Small intestine (tissue), 7 donors: ENCODE data around the gene SAP30BP. TPM values are rescaled to one million over a fixed set of nuclear protein-coding genes. Genes with fewer than 3 reads are reported as not detected.

Experiments used
- DNase-seq, 2 donors: peaks; one replicate each; pipeline versions ENCODE4 v3.0.0 to v3.0.0-alpha.2; 2013
- FAIRE-seq: peaks from 2 replicates; lab custom pipeline; 2012; peaks lifted over from hg19 to GRCh38; lab: Jason Lieb, UNC
- H3K27ac ChIP-seq, 3 donors: one replicate each; pipeline ENCODE4 v1.5.1; 2013; ENCODE audit warnings: low read length in 2 of 3, mild to moderate bottlenecking in 2 of 3, control low read depth in 1 of 3, inconsistent platforms in 1 of 3, low read depth in 1 of 3, moderate library complexity in 1 of 3
- H3K27me3 ChIP-seq, 3 donors: one replicate each; pipeline ENCODE4 v1.6.1; 2013; ENCODE audit warnings: low read length in 3 of 3, inconsistent platforms in 1 of 3; ENCODE audit not compliant: control insufficient read depth in 3 of 3, insufficient read depth in 3 of 3
- H3K36me3 ChIP-seq, 3 donors: one replicate each; pipeline ENCODE4 v1.6.1; 2013; ENCODE audit warnings: low read length in 3 of 3, inconsistent platforms in 1 of 3, low read depth in 1 of 3, mild to moderate bottlenecking in 1 of 3, moderate library complexity in 1 of 3; ENCODE audit not compliant: control insufficient read depth in 3 of 3, insufficient read depth in 2 of 3
- H3K4me1 ChIP-seq, 3 donors: one replicate each; pipeline ENCODE4 v1.6.1; 2013; ENCODE audit warnings: low read length in 2 of 3, inconsistent platforms in 1 of 3, low read depth in 1 of 3, mild to moderate bottlenecking in 1 of 3, moderate library complexity in 1 of 3; ENCODE audit not compliant: control insufficient read depth in 3 of 3, insufficient read depth in 2 of 3
- H3K4me3 ChIP-seq, 3 donors: one replicate each; pipeline ENCODE4 v1.5.1; 2013; ENCODE audit warnings: low read length in 3 of 3, control low read depth in 1 of 3, inconsistent platforms in 1 of 3, low read depth in 1 of 3, mild to moderate bottlenecking in 1 of 3, moderate library complexity in 1 of 3
- H3K9me3 ChIP-seq, 2 donors: one replicate each; pipeline ENCODE4 v1.6.1; 2013; ENCODE audit warnings: low read depth in 1 of 2, low read length in 1 of 2; ENCODE audit not compliant: control insufficient read depth in 2 of 2, insufficient read depth in 1 of 2
- WGBS, 3 donors: extraction: QIAGEN DNeasy Blood & Tissue Kit; methylation state at CpG; one replicate each; pipeline ENCODE4 v1.1.7; 2013; 5-methylcytosine and 5-hydroxymethylcytosine counted together
- polyA plus RNA-seq, 4 donors: library from polyadenylated mRNA; stranded (reverse) in 3 of 4; unstranded in 1 of 4; fragments of 200-250 nt in 3 of 4; fragments of 120-200 nt in 1 of 4; gene quantifications; one replicate each; pipeline versions ENCODE4 v1.2.1 to v1.2.3, GENCODE V29; 2013
- donor health status: healthy with polysubstance abuse.
- donor health status: control.
- donor health status: control.
- donor health status: Bipolar disorder and iron deficiency.
- donor health status: healthy.

Gene SAP30BP
- polyA plus RNA-seq, 4 donors: 52.6 to 92.7 (median 75.0) TPM

DNA sequence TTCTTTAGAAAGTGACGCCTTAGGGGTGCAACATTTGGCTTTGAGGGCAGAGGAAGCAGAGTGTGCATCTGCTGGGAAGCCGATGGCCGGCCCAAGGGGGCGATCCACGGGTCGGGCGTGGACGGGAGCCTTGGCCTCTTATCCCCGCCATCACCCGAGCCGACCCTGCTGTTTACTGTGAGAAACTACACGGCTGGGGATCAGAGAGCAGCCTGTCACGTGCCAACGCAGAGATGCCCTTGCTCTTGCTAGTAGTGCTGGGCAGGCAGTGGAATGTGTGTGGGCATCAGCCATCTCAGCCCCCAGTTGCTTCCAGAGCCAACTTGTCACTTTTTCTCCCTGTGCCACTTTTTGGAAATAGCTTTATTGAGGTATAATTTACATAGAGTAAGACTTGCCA is 27.4 kb downstream of the SAP30BP start:
- Histone ChIP-seq H3K27ac (peak overlapping the region in 1 of 3 donors; percentile 62), H3K36me3 (peaks cover 2 to 89% (median 4%) of the 10 kb centered on the region in 3 donors), H3K9me3 (peaks cover 0 to 17% of the 10 kb centered on the region in 2 donors), H3K4me3 (no peak overlapping the region), H3K4me1 (peaks cover 7 to 48% (median 9%) of the 10 kb centered on the region in 3 donors), H3K27me3 (no peaks in the 10 kb centered on the region)
- 35 to 58% (median 48%) methylated on average over 14 of the region's 14 CpGs for WGBS, 3 donors
- DNase-seq: no peak
- no peak for FAIRE-seq

DNA sequence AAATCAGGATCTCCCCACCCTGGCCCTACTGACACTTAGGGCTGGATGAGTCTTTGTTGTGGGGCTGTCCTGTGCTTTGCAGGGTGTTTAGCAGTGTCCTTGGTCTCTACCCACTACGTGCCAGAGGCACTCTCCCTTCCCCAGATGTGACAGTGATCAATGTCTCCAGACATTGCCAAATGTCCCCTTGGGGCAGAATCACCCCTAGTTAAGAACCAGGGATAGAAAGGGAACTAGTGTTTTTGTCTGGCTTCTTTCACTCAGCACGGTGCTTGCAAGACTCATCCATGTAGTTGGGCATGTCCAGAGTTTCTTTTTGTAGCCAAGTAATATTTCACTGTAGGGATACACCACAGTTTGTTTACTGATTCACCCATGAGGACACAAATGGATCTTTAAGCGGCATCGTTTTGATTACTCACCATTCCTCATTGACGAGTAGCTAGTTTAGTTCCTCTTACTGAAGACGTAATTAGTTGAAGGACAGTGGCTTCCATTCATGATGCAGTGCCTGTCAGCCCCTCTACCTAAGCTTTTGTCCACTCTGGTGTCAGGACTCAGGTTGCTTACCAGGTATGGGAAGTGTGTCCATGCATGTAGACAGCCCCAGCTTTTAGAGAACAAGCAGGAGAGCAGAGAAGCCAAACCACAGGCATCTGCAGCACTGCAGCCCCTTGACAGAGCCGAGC is 28.1 kb downstream of the SAP30BP start:
- Histone ChIP-seq H3K9me3 (peaks cover 0 to 17% of the 10 kb centered on the region in 2 donors), H3K27ac (peak overlapping the region in 2 of 3 donors; percentile 85 to 92), H3K4me3 (no peak overlapping the region), H3K36me3 (peaks cover 2 to 93% (median 4%) of the 10 kb centered on the region in 3 donors), H3K27me3 (no peaks in the 10 kb centered on the region), H3K4me1 (peaks cover 7 to 54% (median 9%) of the 10 kb centered on the region in 3 donors)
- WGBS, 3 donors: 42 to 70% (median 61%) methylated on average over 7 of the region's 7 CpGs
- peak in 1 of 2 donors; percentile 34 for DNase-seq
- FAIRE-seq: no peak

DNA sequence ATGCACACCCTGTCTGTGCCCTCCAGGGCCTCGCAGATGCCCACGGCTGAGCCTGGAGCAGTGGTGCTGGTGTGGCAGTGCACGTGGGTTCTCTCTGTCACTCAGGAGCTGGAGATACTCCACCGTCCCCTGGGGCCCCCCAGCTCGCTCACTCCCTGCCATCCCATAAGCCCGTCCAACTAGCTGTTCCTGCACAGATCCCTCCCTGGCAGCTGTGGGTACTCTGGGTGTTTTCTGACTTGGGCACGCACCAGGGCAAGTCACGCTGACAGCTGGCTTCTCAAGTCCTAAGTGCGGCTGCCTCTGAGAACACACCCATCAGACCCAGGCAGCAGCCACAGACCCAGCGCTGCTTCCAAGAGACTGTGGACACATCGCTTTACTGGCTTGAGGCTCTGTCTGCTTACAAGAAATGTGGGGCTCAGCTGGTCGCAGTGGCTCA is 28.7 kb downstream of the SAP30BP start:
- Histone ChIP-seq H3K36me3 (peaks cover 2 to 93% (median 6%) of the 10 kb centered on the region in 3 donors), H3K27ac (peak overlapping the region in 2 of 3 donors; percentile 85 to 92), H3K27me3 (no peaks in the 10 kb centered on the region), H3K4me1 (peaks cover 3 to 59% (median 8%) of the 10 kb centered on the region in 3 donors), H3K4me3 (no peak overlapping the region), H3K9me3 (peaks cover 0 to 17% of the 10 kb centered on the region in 2 donors)
- peak in 1 of 2 donors; percentile 93 for DNase-seq
- no peak for FAIRE-seq
- 29 to 64% (median 47%) methylated on average over 12 of the region's 12 CpGs for WGBS, 3 donors

DNA sequence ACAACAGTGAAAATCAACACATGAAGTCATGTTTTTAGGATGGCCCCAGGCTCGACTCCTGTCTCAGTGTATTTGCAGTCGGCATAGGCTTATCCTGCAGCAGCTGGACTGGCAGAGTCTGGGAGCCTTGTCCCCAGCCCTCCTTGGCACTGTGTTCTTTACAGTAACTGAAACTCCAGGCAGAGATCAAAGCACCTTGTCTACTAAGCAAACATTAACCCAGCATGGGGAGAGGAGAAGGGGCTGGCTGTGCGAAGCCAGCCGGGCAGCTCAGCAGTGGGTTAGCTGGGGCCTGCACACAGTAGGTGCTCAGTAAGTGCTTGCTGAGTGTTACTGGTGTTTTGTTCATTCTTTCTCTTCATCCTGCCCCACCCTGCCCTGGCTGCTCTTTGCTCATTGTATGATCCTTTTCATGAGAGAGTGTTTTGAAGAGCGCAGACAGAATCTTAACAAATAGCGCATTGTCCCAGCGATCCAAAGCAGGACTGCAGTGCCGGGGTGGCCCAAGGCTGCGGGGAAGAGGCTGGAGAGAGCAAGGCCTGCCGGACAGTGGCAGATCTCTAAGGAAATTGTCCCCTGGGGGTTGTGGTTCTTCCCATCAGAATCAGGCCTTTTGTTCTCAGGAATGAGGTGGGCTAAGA is 30.6 kb downstream of the SAP30BP start:
- Histone ChIP-seq H3K27me3 (no peaks in the 10 kb centered on the region), H3K9me3 (peaks cover 0 to 17% of the 10 kb centered on the region in 2 donors), H3K27ac (peak overlapping the region; percentile 89 to 99 (median 98)), H3K36me3 (peaks cover 4 to 95% (median 9%) of the 10 kb centered on the region in 3 donors), H3K4me3 (no peak overlapping the region), H3K4me1 (peaks cover 3 to 59% (median 11%) of the 10 kb centered on the region in 3 donors)
- FAIRE-seq (no peak), DNase-seq (peak; percentile 73 to 80)
- WGBS, 3 donors: 21 to 58% (median 34%) methylated on average over 10 of the region's 10 CpGs

DNA sequence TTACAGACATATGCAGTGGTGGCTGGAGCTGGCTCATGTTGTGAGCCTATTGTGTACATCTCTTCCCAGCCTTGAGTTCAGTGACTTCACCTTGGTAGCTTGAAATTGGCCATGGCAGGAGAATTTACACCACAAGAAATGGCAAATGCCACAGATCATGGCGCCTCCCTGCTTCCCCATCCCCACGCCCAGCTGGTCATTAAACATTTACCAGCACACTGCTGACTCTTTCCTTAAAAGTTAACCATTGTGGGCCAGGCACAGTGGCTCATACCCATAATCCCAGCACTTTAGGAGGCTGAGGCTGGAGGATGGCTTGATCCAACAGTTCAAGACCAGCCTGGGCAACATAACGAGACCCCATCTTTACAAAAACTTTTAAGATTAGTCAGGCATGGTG is 31.5 kb downstream of the SAP30BP start:
- no peak for FAIRE-seq
- Histone ChIP-seq H3K4me1 (peaks cover 3 to 59% (median 11%) of the 10 kb centered on the region in 3 donors), H3K4me3 (no peak overlapping the region), H3K36me3 (peaks cover 4 to 95% (median 16%) of the 10 kb centered on the region in 3 donors), H3K27me3 (no peaks in the 10 kb centered on the region), H3K27ac (peak overlapping the region; percentile 89 to 99 (median 98)), H3K9me3 (peaks cover 0 to 17% of the 10 kb centered on the region in 2 donors)
- peak in 1 of 2 donors; percentile 66 for DNase-seq
- 48 to 78% (median 59%) methylated on average over 3 of the region's 3 CpGs for WGBS, 3 donors

DNA sequence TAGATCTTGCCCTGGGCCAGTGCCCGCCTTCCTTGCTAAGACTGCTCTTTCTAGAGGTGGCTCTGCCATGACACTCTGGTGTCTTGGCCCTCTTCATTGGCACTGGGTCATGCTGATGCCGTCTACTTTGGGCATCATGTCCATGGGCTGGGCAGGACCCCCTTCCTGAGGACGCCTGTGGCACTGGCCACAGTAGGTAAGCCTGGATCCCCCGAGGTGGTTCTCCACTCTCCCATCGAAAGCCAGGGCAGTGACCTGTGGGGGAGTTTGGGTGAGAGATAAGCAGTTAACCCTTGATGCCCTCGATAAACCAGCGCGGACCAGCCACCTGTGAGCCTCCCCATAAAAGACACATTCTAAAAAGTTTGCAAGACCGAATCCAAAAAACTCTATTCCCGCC is 34.1 kb downstream of the SAP30BP start:
- no peak for DNase-seq
- no peak for FAIRE-seq
- peaks cover 7 to 97% (median 25%) of the 10 kb centered on the region in 3 donors for H3K36me3 ChIP-seq
- 88 to 94% (median 90%) methylated on average over 10 of the region's 10 CpGs for WGBS, 3 donors
- H3K4me3 ChIP-seq: no peak overlapping the region
- H3K27ac ChIP-seq: peak overlapping the region; percentile 85 to 99 (median 98)
- H3K9me3 ChIP-seq: peaks cover 0 to 17% of the 10 kb centered on the region in 2 donors
- no peaks in the 10 kb centered on the region for H3K27me3 ChIP-seq
- H3K4me1 ChIP-seq: peaks cover 3 to 49% (median 8%) of the 10 kb centered on the region in 3 donors

DNA sequence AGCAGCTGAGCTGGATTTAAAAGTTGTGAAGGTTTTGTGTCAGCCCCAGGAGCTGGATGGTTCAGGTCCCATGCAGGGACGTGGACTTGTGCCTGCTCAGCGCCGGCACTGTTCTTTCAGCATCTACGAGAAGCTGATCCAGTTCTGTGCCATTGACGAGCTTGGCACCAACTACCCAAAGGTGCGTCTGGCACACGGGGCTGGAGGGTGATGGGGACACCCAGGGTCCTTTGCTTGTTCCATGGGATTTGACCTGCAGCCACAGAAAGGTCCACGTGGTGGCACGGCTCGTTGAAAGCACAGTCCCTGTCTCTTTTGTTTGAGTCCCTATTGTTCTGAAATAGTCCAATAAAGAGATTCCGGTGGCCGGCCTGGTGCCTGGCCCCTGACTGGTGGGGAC is 36.1 kb downstream of the SAP30BP start:
- H3K27me3 ChIP-seq: no peaks in the 10 kb centered on the region
- H3K36me3 ChIP-seq: peaks cover 10 to 100% (median 26%) of the 10 kb centered on the region in 3 donors
- H3K4me3 ChIP-seq: no peak overlapping the region
- 94 to 97% (median 94%) methylated on average over 12 of the region's 12 CpGs for WGBS, 3 donors
- H3K9me3 ChIP-seq: peaks cover 0 to 11% of the 10 kb centered on the region in 2 donors
- DNase-seq (no peak), FAIRE-seq (no peak)
- peaks cover 3 to 32% (median 8%) of the 10 kb centered on the region in 3 donors for H3K4me1 ChIP-seq
- H3K27ac ChIP-seq: no peak overlapping the region

DNA sequence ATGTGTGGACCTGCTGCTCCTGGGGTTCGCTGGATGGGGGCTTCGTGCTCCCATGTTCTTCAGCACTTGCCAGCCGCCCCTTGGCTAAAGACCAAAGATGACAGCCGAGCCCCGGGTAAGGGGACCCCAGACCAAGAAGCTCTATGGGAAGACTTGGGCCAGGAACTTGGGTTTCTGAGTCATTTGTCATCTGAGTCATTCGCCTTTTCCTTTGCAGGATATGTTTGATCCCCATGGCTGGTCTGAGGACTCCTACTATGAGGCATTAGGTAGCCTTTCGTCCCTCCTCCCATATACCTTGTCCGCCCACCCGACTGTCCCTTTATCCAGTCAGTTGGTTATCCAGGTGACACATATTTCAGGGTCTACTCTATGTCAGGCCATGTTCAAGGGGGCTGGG is 36.5 kb downstream of the SAP30BP start:
- peaks cover 0 to 7% of the 10 kb centered on the region in 2 donors for H3K9me3 ChIP-seq
- WGBS, 3 donors: 96% methylated on average over 9 of the region's 9 CpGs
- no peak overlapping the region for H3K27ac ChIP-seq
- FAIRE-seq: no peak
- DNase-seq: no peak
- H3K4me3 ChIP-seq: no peak overlapping the region
- peaks cover 10 to 100% (median 26%) of the 10 kb centered on the region in 3 donors for H3K36me3 ChIP-seq
- H3K27me3 ChIP-seq: no peaks in the 10 kb centered on the region
- H3K4me1 ChIP-seq: peaks cover 3 to 28% (median 8%) of the 10 kb centered on the region in 3 donors
